LNCaP clone FGC (cell line): ENCODE results near the gene LPIN3.
"Not testable (repeated sequence)": the region's sequence is repeated elsewhere in the genome, so short reads cannot be mapped to it uniquely, and the experiment has no call there.

Source experiments
- DNase-seq: peaks from one replicate; pipeline ENCODE4 v3.0.0-alpha.2; 2011; ENCODE audit warnings: low read depth
- H3K4me3 ChIP-seq: 2 replicates; pipeline ENCODE4 v1.5.1; 2011; ENCODE audit warnings: mild to moderate bottlenecking, low read depth, low read length, control low read depth
- CTCF ChIP-seq: IDR thresholded peaks from 2 replicates; pipeline ENCODE4 v1.5.1; 2012; ENCODE audit warnings: mild to moderate bottlenecking; ENCODE audit not compliant: control insufficient read depth, insufficient read depth; ENCODE audit errors: extremely low read depth

Gene LPIN3

GRCh38 chr20:41304424-41305079, 36.1 kb upstream of the LPIN3 start:
- TF ChIP-seq CTCF, result no peak
- H3K4me3 ChIP-seq, result no peak overlapping the region
- DNase-seq, result no peak

- no peak overlapping the region for H3K4me3 ChIP-seq
- no peak for DNase-seq
- no peak for TF ChIP-seq CTCF
Observed at GRCh38 chr20:41306061-41306727, 34.4 kb upstream of the LPIN3 start.

GRCh38 chr20:41307021-41307420, 33.6 kb upstream of the LPIN3 start:
- no peak for DNase-seq
- TF ChIP-seq CTCF, result no peak
- no peak overlapping the region for H3K4me3 ChIP-seq

GRCh38 chr20:41308290-41308711, 32.3 kb upstream of the LPIN3 start:
- no peak overlapping the region for H3K4me3 ChIP-seq
- no peak for DNase-seq
- no peak for TF ChIP-seq CTCF

- DNase-seq, result no peak
- H3K4me3 ChIP-seq, result no peak overlapping the region
- no peak for TF ChIP-seq CTCF
Observed at GRCh38 chr20:41308726-41309413, 31.8 kb upstream of the LPIN3 start.

GRCh38 chr20:41309817-41310216, 30.8 kb upstream of the LPIN3 start:
- no peak overlapping the region for H3K4me3 ChIP-seq
- DNase-seq, result no peak
- TF ChIP-seq CTCF, result no peak

- not testable (repeated sequence) for H3K4me3 ChIP-seq, DNase-seq
Observed at GRCh38 chr20:41312009-41312408, 28.6 kb upstream of the LPIN3 start.
